ENCODE results near the gene STIM1.

STIM1 gene

DNA sequence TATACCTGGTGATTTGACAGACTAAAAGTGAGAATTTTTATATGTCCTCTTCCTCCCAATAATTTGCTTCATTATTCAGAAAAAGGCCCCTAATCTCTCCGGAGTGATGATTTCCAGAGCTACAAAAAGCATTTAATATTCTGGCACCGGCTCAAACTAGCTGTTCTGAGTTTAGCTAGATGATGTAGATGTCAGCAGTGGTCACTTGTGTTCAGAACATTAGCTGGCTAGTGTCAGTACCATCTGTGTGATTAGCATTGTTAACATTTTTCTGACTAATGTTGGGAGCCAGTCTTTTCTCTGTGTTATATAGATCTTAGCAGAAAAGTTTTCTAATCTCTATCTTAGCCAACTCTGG lies 170.5 kb downstream of the STIM1 start:
- TF ChIP-seq, protein P1, sequence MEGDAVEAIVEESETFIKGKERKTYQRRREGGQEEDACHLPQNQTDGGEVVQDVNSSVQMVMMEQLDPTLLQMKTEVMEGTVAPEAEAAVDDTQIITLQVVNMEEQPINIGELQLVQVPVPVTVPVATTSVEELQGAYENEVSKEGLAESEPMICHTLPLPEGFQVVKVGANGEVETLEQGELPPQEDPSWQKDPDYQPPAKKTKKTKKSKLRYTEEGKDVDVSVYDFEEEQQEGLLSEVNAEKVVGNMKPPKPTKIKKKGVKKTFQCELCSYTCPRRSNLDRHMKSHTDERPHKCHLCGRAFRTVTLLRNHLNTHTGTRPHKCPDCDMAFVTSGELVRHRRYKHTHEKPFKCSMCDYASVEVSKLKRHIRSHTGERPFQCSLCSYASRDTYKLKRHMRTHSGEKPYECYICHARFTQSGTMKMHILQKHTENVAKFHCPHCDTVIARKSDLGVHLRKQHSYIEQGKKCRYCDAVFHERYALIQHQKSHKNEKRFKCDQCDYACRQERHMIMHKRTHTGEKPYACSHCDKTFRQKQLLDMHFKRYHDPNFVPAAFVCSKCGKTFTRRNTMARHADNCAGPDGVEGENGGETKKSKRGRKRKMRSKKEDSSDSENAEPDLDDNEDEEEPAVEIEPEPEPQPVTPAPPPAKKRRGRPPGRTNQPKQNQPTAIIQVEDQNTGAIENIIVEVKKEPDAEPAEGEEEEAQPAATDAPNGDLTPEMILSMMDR (IDR thresholded peaks at IDR 0.05; ENCODE audit: low read depth, low read length): no peak
- no peak for DNase-seq (ENCODE audit: extremely low read depth, low read depth)

DNA sequence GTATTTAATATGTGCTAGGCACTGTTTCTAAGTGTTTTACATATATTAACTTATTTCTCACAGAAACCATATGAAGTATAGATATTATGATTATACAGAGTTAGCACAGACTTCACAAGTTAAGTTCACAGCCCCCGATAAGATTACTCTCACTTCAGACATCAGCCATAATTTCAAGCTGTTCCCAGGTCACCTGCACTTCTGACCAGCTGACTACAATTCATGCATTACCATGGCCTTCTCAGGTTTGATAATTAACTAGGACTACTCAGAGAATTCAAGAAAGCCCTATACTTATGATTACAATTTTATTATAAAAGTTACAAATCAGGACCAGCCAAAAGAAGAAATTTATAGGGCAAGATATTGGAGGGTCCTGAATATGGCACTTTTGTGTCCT lies 170.9 kb downstream of the STIM1 start:
- TF ChIP-seq, protein P1 (IDR thresholded peaks at IDR 0.05; ENCODE audit: low read depth, low read length): no peak
- DNase-seq (ENCODE audit: extremely low read depth, low read depth): no peak

DNA sequence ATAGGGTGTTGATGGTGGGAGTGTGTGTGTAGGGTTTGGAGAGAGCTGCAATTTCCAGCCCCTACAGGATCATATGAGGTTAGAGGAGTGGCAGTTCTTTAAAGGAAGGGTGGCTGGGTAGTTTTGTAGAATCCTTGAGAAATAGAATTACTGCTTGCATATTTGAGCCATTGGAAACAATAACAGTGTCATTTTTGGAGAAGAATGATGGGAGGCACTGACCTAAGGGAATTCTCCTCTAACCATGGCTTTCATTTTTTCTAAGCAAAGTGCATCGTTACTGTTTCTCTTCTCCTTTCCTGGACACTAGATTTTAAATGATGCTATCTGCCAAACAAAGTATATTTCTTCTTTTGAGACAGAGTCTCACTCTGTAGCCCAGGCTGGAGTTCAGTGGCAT lies 172.3 kb downstream of the STIM1 start:
- no peak for DNase-seq (ENCODE audit: extremely low read depth, low read depth)
- TF ChIP-seq, protein P1 (IDR thresholded peaks at IDR 0.05; ENCODE audit: low read depth, low read length): no peak

DNA sequence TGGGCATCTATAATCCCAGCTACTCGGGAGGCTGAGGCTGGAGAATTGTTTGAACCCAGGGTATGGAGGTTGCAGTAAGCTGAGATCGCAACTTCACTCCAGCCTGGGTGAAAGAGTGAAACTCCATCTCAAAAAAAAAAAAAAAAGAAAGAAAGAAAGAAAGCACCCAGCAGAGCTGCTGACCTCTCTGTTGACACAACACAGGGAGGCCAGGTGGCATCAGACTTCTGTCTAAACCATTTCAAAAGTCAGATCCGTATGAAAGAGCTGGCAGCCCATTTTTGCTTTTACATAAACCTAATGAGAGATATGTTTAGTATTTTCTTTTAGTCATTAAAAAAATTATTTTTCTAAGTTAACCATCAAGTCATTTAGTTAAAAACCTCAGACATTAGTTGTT lies 174.7 kb downstream of the STIM1 start:
- TF ChIP-seq, protein P1 (IDR thresholded peaks at IDR 0.05; ENCODE audit: low read depth, low read length): no peak
- no peak for DNase-seq (ENCODE audit: extremely low read depth, low read depth)

DNA sequence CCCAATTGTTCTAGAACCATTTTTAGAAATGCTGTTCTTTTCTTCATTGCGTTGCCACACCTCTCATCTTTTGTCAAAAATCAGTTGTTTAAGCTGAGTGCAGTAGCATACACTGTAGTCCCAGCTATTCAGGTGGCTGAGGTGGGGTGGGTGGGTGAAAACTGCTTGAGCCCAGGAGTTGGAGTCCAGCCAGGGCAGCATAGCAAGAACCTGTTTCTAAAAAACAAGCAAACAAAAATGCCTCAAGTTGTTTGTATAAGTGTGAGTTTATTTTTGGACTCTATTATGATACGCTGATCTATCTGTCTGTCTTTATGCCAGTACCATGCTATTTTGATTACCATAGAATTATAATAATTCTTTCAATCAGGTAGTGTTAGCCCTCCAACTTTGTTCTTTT lies 176.6 kb downstream of the STIM1 start:
- no peak for DNase-seq (ENCODE audit: extremely low read depth, low read depth)
- TF ChIP-seq, protein P1 (IDR thresholded peaks at IDR 0.05; ENCODE audit: low read depth, low read length): no peak

DNA sequence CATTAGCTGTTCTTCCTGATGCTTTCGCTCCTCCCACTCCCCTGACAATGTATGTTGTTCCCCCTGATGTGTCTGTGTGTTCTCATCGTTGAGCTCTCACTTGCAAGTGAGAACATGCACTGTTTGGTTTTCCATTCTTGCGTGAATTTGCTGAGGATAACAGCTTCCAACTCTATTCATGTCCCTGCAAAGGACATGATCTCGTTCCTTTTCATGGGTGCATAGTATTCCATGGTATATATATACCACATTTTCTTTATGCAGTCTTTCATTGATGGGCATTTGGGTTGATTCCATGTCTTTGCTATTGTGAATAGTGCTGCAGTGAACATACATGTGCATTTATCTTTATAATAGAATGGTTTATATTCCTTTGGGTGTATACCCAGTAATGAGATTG lies 180.5 kb downstream of the STIM1 start:
- no peak for DNase-seq (ENCODE audit: extremely low read depth, low read depth)
- TF ChIP-seq, protein P1 (IDR thresholded peaks at IDR 0.05; ENCODE audit: low read depth, low read length): no peak

DNA sequence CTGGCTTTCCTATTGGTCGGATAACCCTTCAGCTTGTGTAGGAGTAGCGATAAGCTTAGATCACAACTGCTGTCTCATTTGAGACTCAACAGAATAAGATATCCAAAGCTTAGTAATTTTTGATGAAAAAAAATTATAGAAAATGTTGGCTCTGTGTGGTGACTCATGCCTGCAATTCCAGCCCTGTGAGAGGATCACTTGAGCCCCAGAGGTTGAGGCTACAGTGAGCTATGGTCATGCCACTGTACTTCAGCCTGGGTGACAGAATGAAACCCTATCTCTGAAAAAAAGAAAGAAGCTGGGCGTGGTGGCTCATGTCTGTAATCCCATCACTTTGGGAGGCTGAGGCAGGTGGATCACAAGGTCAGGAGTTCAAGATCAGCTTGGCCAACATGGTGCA lies 183.5 kb downstream of the STIM1 start:
- TF ChIP-seq, protein P1 (IDR thresholded peaks at IDR 0.05; ENCODE audit: low read depth, low read length): no peak
- no peak for DNase-seq (ENCODE audit: extremely low read depth, low read depth)

Measured in AG09319 (cell line).